Activated T-helper 1 cell treated with anti-CD3 and anti-CD28 coated beads, Interleukin-2, amount 50 U/mL, for 16 hours (primary cell): ENCODE measurements around the gene PHLPP1.

ENCODE experiments used
- DNase-seq, 2 donors: peaks; one replicate each; pipeline ENCODE4 v3.0.0-alpha.2; 2020; ENCODE audit warnings: low read depth in 1 of 2, low spot score in 1 of 2

Gene PHLPP1

GRCh38 chr18:62933261-62933887 is 218.0 kb downstream of the PHLPP1 start:
- no peak for DNase-seq

- no peak for DNase-seq
Measured at GRCh38 chr18:62935994-62936393, 220.7 kb downstream of the PHLPP1 start.

- no peak for DNase-seq
Measured at GRCh38 chr18:62937065-62937464, 221.7 kb downstream of the PHLPP1 start.

GRCh38 chr18:62938006-62938405 is 222.7 kb downstream of the PHLPP1 start:
- no peak for DNase-seq

- DNase-seq: no peak
Measured at GRCh38 chr18:62938487-62938886, 223.1 kb downstream of the PHLPP1 start.

- DNase-seq: no peak
Measured at GRCh38 chr18:62939433-62939832, 224.1 kb downstream of the PHLPP1 start.

- no peak for DNase-seq
Measured at GRCh38 chr18:62939926-62940325, 224.6 kb downstream of the PHLPP1 start.

GRCh38 chr18:62942578-62942977 is 227.2 kb downstream of the PHLPP1 start:
- no peak for DNase-seq

GRCh38 chr18:62944454-62944853 is 229.1 kb downstream of the PHLPP1 start:
- no peak for DNase-seq

- DNase-seq: no peak
Measured at GRCh38 chr18:62948788-62949187, 233.4 kb downstream of the PHLPP1 start.

- DNase-seq: no peak
Measured at GRCh38 chr18:62950246-62950645, 234.9 kb downstream of the PHLPP1 start.

GRCh38 chr18:62952807-62953206 is 237.5 kb downstream of the PHLPP1 start:
- DNase-seq: no peak

GRCh38 chr18:62953663-62954062 is 238.3 kb downstream of the PHLPP1 start:
- no peak for DNase-seq

GRCh38 chr18:62954366-62954765 is 239.0 kb downstream of the PHLPP1 start:
- no peak for DNase-seq

GRCh38 chr18:62957885-62958472 is 242.6 kb downstream of the PHLPP1 start:
- DNase-seq: no peak

- DNase-seq: no peak
Measured at GRCh38 chr18:62959481-62959880, 244.1 kb downstream of the PHLPP1 start.

GRCh38 chr18:62963507-62963906 is 248.2 kb downstream of the PHLPP1 start:
- no peak for DNase-seq

GRCh38 chr18:62964432-62964831 is 249.1 kb downstream of the PHLPP1 start:
- DNase-seq: no peak

GRCh38 chr18:62967089-62967488 is 251.7 kb downstream of the PHLPP1 start:
- no peak for DNase-seq

- no peak for DNase-seq
Measured at GRCh38 chr18:62973689-62974088, 258.3 kb downstream of the PHLPP1 start.

- no peak for DNase-seq
Measured at GRCh38 chr18:62974388-62974787, 259.0 kb downstream of the PHLPP1 start.

GRCh38 chr18:62974928-62975675 is 259.8 kb downstream of the PHLPP1 start:
- DNase-seq: no peak
